ENCODE data around the gene UGCG. TPM values are rescaled to one million over a fixed set of nuclear protein-coding genes. Genes with fewer than 3 reads are reported as not detected.
"Not testable (repeated sequence)": the region's sequence is repeated elsewhere in the genome, so short reads cannot be mapped to it uniquely, and the experiment has no call there.

Gene UGCG
- total RNA-seq, 1 experiment from 2014 or later: 24.4 TPM

DNA sequence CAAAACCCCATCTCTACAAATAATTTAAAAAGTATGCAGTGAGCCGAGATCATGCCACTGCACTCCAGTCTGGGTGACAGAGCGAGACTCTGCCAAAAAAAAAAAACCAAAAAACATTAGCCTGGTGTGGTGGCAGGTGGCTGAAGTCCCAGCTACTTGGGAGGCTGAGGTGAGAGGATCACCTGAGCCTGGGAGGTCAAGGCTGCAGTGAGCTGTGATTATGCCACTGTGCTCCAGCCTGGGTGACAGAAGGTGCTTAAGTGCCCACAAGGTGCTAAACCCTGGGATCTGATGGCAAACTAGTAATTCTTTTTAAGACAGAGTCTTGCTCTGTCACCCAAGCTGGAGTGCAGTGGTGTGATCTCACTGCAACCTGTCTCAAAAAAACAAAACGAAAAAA lies 5.7 kb upstream of the UGCG start:
- DNase-seq (ENCODE audit: low spot score): not testable (repeated sequence)

DNA sequence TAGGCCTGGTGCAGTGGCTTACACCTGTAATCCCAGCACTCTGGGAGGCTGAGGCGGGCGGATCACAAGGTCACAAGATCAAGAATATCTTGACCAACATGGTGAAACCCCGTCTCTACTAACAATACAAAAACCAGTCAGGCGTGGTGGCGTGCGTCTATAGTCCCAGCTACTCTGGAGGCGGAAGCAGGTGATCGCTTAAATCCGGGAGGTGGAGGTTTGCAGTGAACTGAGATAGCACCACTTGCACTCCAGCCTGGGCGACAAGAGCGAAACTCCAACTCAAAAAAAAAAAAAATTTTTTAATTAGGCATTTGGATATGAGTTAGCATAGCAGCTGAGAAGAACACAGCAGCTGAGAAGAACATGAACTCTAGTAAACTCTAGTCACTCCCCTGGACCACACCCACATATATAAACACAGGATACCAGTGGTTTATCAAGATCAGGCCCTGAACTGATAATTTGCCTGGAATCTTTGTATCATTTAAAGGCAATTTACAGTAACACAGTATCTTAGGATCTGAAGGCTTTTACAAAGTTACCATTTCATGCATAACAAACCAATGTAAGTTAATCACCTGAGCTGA lies 4.6 kb upstream of the UGCG start:
- peak; percentile 69 for DNase-seq (ENCODE audit: low spot score)

GRCh38 chr9:111896942-111897600 lies 457 bp downstream of the UGCG start:
- peak; percentile 12 for DNase-seq (ENCODE audit: low spot score)

DNA sequence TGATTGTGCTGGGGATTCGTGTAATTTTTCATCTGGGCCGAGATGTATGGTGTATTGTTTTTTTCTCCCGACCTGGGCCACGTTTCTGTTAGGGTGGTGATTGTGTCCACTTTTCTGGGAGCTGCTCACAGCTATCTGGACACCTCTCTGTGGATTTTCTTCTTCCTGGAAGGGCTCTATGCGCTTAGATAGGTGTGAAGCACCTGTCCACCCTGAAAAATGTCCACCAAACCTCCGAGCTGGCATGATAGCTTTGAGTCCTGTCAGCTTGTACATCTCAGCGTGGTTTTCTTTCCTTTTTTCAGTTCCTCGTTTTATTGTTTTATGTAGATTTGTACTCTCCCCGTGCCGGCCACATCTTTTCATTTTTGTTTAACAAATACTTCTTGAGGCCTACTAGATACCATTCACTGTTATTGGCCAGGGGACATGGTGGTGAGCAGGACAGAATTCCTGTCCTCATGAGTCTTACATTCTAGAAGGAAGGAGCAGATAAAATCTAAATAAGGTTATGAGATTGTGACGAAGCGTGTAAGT lies 1.1 kb downstream of the UGCG start:
- DNase-seq (ENCODE audit: low spot score): peak; percentile 12

GRCh38 chr9:111898331-111899096 lies 1.9 kb downstream of the UGCG start:
- no peak for DNase-seq (ENCODE audit: low spot score)

DNA sequence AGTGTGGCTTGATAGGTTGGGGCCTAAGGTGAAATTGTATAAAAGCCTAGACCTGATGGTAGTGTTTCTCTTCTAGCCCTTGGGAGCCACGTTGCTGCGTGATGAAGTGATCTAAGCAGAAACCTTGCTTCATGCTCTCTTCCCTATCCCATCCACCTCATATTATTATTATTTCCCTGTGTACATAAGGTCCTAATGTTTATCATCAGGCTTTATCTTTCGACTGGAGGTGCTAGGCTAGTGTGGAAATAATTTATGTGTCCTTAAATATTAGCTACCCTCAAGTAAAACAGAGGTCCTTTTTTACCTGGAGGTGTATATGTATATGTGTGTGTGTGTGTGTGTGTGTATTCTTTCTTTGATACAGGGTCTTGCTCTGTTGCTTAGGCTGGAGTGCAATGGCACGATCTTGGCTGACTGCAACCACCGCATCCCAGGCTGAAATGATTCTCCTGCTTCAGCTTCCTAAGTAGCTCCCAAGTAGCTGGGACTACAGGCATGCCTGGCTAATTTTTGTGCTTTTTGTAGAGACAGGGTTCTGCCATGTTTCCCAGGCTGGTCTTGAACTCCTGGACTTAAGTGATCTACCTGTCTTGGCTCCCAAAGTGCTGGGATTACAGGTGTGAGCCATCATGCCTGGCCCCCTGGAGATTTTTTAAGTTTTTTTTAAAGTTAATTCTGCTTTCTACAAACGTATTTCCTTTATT lies 3.7 kb downstream of the UGCG start:
- no peak for DNase-seq (ENCODE audit: low spot score)

- DNase-seq (ENCODE audit: low spot score): no peak
Measured at GRCh38 chr9:111900858-111901612, 4.4 kb downstream of the UGCG start.

DNA sequence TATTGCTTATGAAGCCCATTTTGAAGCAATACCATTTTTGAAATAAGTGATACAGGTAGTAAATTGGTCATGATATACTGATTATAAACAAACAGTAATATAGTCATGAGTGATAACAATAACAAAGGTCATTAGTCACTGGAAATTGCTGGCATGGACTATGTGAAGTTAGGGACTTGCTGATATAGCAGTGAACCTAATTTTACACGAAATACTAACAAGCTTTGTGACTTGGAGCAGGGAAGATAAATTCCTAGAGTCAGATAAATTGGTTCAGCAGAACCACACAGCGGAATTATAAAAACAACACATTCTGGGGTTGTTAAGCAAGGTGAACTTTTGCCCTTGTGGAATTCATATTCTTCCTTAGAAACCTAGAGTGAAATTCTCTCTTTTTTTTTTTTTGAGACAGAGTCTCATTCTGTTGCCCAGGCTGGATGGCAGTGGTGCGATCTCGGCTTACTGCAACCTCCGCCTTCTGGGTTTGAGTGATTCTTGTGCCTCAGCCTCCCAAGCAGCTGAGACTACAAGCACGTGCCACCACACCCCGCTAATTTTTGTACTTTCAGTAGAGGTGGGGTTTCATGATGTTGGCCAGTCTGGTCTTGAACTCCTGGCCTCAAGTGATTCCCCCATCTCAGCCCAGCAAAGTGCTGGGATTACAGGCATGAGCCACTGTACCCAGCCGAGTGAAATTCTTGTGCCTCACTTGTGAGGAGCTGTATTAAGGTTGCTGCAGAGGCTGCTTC lies 6.0 kb downstream of the UGCG start:
- DNase-seq (ENCODE audit: low spot score): no peak

- DNase-seq (ENCODE audit: low spot score): not testable (repeated sequence)
Measured at GRCh38 chr9:111903535-111903934, 6.9 kb downstream of the UGCG start.

DNA sequence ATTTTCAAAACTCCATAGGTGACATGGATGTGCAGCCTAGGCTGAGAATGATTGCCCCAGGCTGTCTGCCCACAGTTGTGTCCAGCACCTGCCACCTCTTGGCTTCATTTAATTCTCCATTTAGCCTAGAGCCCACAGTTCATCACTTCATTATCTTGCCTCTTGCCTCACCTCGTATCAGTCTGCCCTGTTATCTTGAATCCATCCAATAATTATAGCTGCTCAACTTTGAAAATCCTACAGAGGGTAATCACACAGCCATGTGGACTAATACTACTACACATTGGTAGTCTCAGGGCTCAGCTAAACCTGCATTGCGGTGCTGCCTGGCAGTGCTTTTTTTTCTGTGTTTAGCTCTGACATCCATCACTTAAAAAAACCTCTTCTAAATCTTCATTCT lies 7.4 kb downstream of the UGCG start:
- no peak for DNase-seq (ENCODE audit: low spot score)

DNA sequence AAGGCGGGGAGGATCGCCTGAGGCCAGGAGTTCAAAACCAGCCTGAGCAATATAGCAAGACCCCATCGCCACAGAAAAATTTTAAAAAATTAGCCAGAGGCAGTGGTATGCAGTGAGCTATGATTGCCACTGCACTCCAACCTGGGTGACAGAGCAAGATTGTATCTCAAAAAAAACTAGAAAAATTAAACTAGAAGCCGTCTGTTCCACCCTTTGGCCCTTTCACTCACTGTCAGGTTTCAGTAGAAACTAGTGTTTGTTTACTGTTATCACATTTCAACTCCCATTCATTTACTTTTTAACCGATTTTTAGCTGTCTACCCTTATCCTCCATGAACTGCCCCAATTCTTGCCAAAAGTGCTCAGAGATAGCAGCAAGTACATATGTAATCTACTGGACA lies 8.3 kb downstream of the UGCG start:
- no peak for DNase-seq (ENCODE audit: low spot score)

DNA sequence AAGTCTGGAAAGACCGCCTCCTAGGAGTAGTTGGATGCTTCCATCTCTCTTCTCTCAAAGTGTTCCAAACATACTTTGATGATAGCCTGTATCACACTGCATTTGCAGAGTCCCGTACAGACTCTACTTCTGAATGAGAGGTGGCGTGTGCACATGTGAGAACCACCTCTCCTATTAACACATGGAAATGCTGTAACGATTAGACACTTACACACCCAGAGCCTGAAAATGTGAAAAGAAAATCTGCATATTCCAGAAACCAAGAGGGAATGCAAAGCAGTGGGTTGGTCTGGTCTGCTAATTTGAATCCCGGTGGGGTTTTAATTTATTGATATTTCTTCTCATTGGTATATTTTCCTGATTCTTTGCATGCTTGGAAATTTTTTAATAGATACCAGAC lies 10.5 kb downstream of the UGCG start:
- no peak for DNase-seq (ENCODE audit: low spot score)

GRCh38 chr9:111909444-111909843 lies 12.8 kb downstream of the UGCG start:
- no peak for DNase-seq (ENCODE audit: low spot score)

DNA sequence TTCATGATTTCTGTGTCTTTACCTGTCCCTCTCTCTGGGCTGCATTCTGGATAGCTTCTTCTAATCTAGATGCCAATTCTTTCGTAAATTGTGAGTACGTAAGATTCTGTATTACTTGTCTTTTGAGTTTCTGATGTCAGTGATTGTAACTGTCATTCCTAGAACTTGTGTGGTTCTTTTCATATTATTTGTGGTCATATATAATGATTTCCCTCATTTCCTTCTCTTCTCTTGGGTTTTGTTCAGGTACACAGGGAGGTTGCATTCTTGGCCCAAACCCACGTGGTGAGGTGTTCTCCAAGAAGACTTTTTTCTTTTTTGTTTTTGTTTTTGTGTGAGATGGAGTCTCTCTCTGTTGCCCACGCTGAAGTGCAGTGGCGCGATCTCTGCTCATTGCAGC lies 13.8 kb downstream of the UGCG start:
- DNase-seq (ENCODE audit: low spot score): no peak

- DNase-seq (ENCODE audit: low spot score): no peak
Measured at GRCh38 chr9:111913159-111913558, 16.5 kb downstream of the UGCG start.

DNA sequence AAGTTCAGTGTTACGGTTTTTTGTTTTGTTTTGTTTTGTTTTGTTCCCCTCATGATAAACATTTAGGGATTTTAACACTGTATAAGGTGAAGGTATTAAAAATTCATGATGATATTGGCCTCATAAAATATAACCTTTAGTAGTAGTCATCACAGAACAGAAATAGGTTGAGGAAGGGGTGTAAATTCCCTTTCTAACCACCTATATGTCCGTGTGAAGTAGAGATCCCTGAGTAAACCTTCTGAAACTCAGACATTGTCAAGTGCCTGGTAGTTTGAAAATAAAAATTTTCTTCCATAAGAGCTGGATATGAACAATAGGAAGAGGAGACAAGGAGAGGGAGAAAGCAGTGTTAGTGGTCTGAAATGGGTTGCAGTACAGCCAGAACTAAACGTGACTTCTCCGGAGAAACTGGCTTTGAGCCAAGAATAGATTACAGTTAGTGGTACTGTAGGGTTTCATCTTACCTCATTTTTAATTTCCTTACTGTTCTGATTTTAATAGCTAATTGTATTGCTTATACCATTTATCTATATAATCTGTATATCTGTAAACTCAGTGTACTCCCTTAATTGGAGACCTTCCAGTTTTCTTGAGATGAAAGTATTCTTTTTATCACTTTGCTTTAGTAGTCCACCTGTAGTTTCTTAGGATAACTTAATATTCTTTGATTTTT lies 18.3 kb downstream of the UGCG start:
- DNase-seq (ENCODE audit: low spot score): no peak

GRCh38 chr9:111915425-111915758 lies 18.8 kb downstream of the UGCG start:
- DNase-seq (ENCODE audit: low spot score): no peak

- DNase-seq (ENCODE audit: low spot score): no peak
Measured at GRCh38 chr9:111916234-111916645, 19.6 kb downstream of the UGCG start.

DNA sequence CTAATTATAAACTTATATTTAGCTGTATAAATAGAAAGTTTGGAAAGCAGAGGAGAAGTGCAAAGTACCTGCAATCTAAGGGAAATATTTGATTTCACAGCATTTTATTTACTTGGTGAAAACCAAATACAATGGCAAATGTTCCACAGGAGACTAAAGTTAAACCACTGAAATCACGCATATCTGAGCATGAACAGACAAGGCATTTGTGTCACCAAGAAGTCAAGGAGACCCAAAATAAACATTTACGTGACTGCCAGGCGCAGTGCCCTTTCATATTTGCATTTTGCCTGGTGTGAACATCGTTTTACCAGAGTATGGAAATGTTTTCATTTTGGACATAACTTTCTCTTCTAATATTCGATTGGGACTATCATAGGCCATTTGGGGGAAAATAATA lies 20.6 kb downstream of the UGCG start:
- no peak for DNase-seq (ENCODE audit: low spot score)

DNA sequence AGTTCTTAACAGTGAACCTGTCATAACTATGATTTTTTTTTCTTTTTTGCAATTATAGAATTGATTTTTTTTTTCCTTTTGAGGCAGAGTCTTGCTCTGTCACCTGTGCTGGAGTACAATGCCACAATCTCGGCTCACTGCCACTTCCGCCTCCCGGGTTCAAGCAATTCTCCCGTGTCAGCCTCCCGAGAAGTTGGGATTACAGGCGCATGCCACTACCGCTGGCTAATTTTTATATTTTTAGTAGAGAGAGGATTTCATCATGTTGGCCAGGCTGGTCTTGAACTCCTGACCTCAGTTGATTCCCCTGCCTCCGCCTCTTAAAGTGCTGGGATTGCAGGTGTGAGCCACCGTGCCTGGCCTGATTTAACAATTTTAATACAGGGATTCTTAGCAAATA lies 21.4 kb downstream of the UGCG start:
- no peak for DNase-seq (ENCODE audit: low spot score)

Measured in H4 (cell line).